A204.1 (cell line): ENCODE data around the gene SAYSD1.

ENCODE experiments used
- FAIRE-seq: peaks from 2 replicates; lab custom pipeline; 2012; peaks lifted over from hg19 to GRCh38; lab: Jason Lieb, UNC

Gene SAYSD1

GRCh38 chr6:39078695-39079094, 36.3 kb downstream of the SAYSD1 start:
- FAIRE-seq: no peak

GRCh38 chr6:39077882-39078594, 36.9 kb downstream of the SAYSD1 start:
- FAIRE-seq: no peak

GRCh38 chr6:39076623-39077535, 38.1 kb downstream of the SAYSD1 start:
- no peak for FAIRE-seq

- no peak for FAIRE-seq
Measured at GRCh38 chr6:39075807-39076622, 39.0 kb downstream of the SAYSD1 start.

GRCh38 chr6:39075010-39075686, 39.8 kb downstream of the SAYSD1 start:
- FAIRE-seq: no peak

- no peak for FAIRE-seq
Measured at GRCh38 chr6:39074486-39074885, 40.5 kb downstream of the SAYSD1 start.

- FAIRE-seq: no peak
Measured at GRCh38 chr6:39073471-39074355, 41.3 kb downstream of the SAYSD1 start.

- no peak for FAIRE-seq
Measured at GRCh38 chr6:39072830-39073229, 42.2 kb downstream of the SAYSD1 start.

- FAIRE-seq: no peak
Measured at GRCh38 chr6:39068391-39068790, 46.6 kb downstream of the SAYSD1 start.

GRCh38 chr6:39065561-39065960, 49.4 kb downstream of the SAYSD1 start:
- FAIRE-seq: no peak

GRCh38 chr6:39063526-39063925, 51.5 kb downstream of the SAYSD1 start:
- no peak for FAIRE-seq

GRCh38 chr6:39062014-39062740, 52.8 kb downstream of the SAYSD1 start:
- FAIRE-seq: no peak

GRCh38 chr6:39061588-39061987, 53.4 kb downstream of the SAYSD1 start:
- FAIRE-seq: no peak

GRCh38 chr6:39061182-39061581, 53.8 kb downstream of the SAYSD1 start:
- no peak for FAIRE-seq

GRCh38 chr6:39060467-39061160, 54.4 kb downstream of the SAYSD1 start:
- no peak for FAIRE-seq

GRCh38 chr6:39059496-39060310, 55.3 kb downstream of the SAYSD1 start:
- no peak for FAIRE-seq

GRCh38 chr6:39058471-39059147, 56.4 kb downstream of the SAYSD1 start:
- no peak for FAIRE-seq
